Measurements from ENCODE around the gene KLK3. TPM values are rescaled to one million over a fixed set of nuclear protein-coding genes. Genes with fewer than 3 reads are reported as not detected.
"Not testable (repeated sequence)": the region's sequence is repeated elsewhere in the genome, so short reads cannot be mapped to it uniquely, and the experiment has no call there.

KLK3 gene
- total RNA-seq, 5 donors from 2014 or later (not counting 1 experiment from before 2014, with no cell fraction given), result not detected

DNA sequence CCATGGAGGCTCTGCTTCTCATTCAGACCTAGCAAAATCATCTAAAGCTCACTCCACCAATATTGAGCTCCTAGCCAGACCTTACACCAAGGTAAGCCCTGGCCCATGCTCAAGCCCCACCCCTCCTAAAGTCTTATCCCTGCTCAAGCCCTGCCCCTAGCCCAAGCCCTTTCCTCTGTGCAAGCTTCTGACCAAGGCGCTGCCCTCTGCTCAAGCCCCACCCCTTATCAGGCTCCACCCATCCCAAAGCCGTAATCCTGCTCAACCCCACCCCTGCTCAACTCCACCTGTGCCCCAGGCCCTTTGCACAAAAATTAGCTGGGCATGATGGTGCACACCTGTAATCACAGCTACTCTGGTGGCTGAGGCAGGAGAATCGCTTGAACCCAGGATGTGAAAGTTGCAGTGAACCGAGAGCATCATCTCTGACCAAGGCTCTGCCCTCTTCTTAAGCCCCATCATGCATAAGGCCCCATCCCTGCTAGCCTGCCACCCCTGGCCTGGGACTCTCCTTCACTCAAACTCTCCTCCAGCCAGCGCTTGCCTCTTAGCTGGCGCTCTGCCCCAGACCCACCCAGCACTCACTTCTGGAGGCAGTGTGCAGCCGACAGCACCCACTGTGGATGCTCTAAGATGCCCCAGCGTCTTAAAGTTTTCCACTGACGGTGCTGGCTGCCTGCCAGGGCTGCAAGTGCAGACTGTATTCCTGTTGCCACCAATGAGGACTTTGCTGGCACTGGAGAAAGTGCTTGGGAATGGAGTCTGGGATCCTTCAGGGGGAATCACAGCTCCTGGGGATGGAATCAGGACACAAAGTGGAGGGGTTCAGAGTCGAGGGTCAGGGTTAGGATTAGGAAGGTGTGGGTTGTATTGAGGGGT is 40.0 kb downstream of the KLK3 start:
- DNase-seq, result no peak
- Histone ChIP-seq H3K9me3 (no peaks in the 10 kb centered on the region), H3K27me3 (replicated peaks in 1 of 2; ENCODE audit: control insufficient read depth in 2 of 2, extremely low read depth in 1 of 2, insufficient read depth in 2 of 2, low read length in 1 of 2) (peaks cover 0 to 26% of the 10 kb centered on the region in 2 experiments), H3K4me3 (ENCODE audit: control insufficient read depth in 1 of 2, extremely low read depth in 1 of 2, low read length in 1 of 2) (no peak overlapping the region), H3K36me3 (ENCODE audit: control insufficient read depth in 2 of 2, extremely low read depth in 1 of 2, insufficient read depth in 1 of 2, low read length in 1 of 2) (no peaks in the 10 kb centered on the region), H3K27ac (ENCODE audit: low read length) (no peak overlapping the region), H3K4me1 (ENCODE audit: control insufficient read depth in 1 of 2, extremely low read depth in 1 of 2, insufficient read depth in 2 of 2, low read length in 2 of 2) (no peaks in the 10 kb centered on the region)
- no peaks in the 10 kb centered on the region for H3K4me1 Mint-ChIP-seq
- ChIA-PET CTCF (interaction anchor here in 1 of 2 donors (0.7 kb wide), 1 partner anchor 117 kb away, joined by 3 read pairs; no protein-coding TSS in a partner anchor), POLR2A (no interaction called here)
- 78% methylated on average over 6 of the region's 10 CpGs for WGBS (ENCODE audit: insufficient coverage)
- no peak overlapping the region for H3K4me3 Mint-ChIP-seq
- H3K9me3 Mint-ChIP-seq, result peaks cover 0 to 4% (median 4%) of the 10 kb centered on the region in 3 donors
- H3K36me3 Mint-ChIP-seq, result no peaks in the 10 kb centered on the region
- no peak overlapping the region for H3K27ac Mint-ChIP-seq
- peaks cover 28 to 36% of the 10 kb centered on the region in 2 donors for H3K27me3 Mint-ChIP-seq
- no peak for ATAC-seq (replicated peaks in 1 of 4)

DNA sequence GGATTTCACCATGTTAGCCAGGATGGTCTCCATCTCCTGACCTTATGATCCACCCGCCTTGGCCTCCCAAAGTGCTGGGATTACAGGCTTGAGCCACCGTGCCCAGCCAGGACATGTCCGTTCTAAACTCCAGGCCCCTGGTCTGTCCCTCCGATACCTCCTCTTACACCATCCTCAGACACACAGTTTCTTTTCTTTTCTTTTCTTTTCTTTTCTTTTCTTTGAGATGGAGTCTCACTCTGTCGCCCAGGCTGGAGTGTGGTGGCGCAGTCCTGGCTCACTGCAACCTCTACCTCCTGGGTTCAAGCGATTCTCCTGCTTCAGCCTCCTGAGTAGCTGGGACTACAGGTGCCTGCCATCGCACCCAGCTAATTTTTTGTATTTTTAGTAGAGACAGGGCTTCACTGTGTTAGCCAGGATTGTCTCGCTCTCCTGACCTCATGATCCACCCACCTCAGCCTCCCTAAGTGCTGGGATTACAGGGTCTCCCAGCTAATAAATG is 41.4 kb downstream of the KLK3 start:
- not testable (repeated sequence) for H3K36me3 ChIP-seq (ENCODE audit: control insufficient read depth in 2 of 2, extremely low read depth in 1 of 2, insufficient read depth in 1 of 2, low read length in 1 of 2); H3K9me3 Mint-ChIP-seq

DNA sequence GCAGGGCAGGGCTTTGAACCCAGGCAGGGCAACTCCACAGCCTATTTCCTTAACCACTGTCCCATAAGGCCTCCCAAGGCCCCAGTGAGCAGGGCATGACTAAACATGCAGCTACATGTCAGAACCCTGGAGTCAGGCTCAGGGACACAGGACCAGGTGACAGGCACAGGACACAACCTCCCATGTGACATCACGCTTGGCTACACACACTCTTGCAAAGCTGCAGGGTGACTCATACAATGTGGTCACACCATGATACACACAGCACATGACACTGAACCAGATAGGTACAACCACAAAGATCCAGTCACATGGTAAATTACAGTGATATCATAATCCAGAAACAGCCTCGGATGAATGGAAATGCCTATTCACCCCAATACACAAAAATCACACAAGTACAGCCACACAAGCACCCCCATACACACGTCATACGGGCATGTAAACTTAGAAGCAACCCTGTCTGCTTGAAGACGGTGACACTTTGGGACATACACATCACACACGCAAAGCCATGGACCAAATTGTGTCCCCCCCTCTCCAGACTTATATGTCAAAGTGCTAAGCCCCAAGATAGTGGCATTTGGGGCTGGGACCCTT is 42.0 kb downstream of the KLK3 start:
- no peaks in the 10 kb centered on the region for H3K4me1 ChIP-seq (ENCODE audit: control insufficient read depth in 1 of 2, extremely low read depth in 1 of 2, insufficient read depth in 2 of 2, low read length in 2 of 2)
- Mint-ChIP-seq H3K27ac (no peak overlapping the region), H3K9me3 (peaks cover 0 to 4% (median 4%) of the 10 kb centered on the region in 3 donors), H3K27me3 (peaks cover 28 to 30% of the 10 kb centered on the region in 2 donors), H3K4me1 (no peaks in the 10 kb centered on the region), H3K36me3 (no peaks in the 10 kb centered on the region), H3K4me3 (no peak overlapping the region)
- peaks cover 2 to 26% of the 10 kb centered on the region in 2 experiments for H3K27me3 ChIP-seq (replicated peaks in 1 of 2; ENCODE audit: control insufficient read depth in 2 of 2, extremely low read depth in 1 of 2, insufficient read depth in 2 of 2, low read length in 1 of 2)
- no peak for DNase-seq
- ChIA-PET CTCF (no interaction called here), POLR2A (no interaction called here)
- no peak for ATAC-seq (replicated peaks in 1 of 4)
- no peaks in the 10 kb centered on the region for H3K9me3 ChIP-seq
- WGBS (ENCODE audit: insufficient coverage), result 53% methylated on average over 3 of the region's 6 CpGs
- no peak overlapping the region for H3K4me3 ChIP-seq (ENCODE audit: control insufficient read depth in 1 of 2, extremely low read depth in 1 of 2, low read length in 1 of 2)
- no peak overlapping the region for H3K27ac ChIP-seq (ENCODE audit: low read length)
- H3K36me3 ChIP-seq (ENCODE audit: control insufficient read depth in 2 of 2, extremely low read depth in 1 of 2, insufficient read depth in 1 of 2, low read length in 1 of 2), result no peaks in the 10 kb centered on the region

More for the DNA sequence above, 41.4 kb downstream of the KLK3 start:
- H3K27ac Mint-ChIP-seq; ATAC-seq (replicated peaks in 1 of 4); H3K4me1 Mint-ChIP-seq; H3K36me3 Mint-ChIP-seq; H3K4me3 Mint-ChIP-seq; DNase-seq; CTCF ChIA-PET; POLR2A ChIA-PET; H3K9me3 ChIP-seq; H3K27ac ChIP-seq (ENCODE audit: low read length); H3K4me1 ChIP-seq (ENCODE audit: control insufficient read depth in 1 of 2, extremely low read depth in 1 of 2, insufficient read depth in 2 of 2, low read length in 2 of 2); H3K4me3 ChIP-seq (ENCODE audit: control insufficient read depth in 1 of 2, extremely low read depth in 1 of 2, low read length in 1 of 2): not testable (repeated sequence)
- H3K27me3 ChIP-seq (replicated peaks in 1 of 2; ENCODE audit: control insufficient read depth in 2 of 2, extremely low read depth in 1 of 2, insufficient read depth in 2 of 2, low read length in 1 of 2), result peaks cover 0 to 26% of the 10 kb centered on the region in 2 experiments
- WGBS (ENCODE audit: insufficient coverage), result 96% methylated on average over 4 of the region's 9 CpGs
- H3K27me3 Mint-ChIP-seq, result peaks cover 28 to 32% of the 10 kb centered on the region in 2 donors

DNA sequence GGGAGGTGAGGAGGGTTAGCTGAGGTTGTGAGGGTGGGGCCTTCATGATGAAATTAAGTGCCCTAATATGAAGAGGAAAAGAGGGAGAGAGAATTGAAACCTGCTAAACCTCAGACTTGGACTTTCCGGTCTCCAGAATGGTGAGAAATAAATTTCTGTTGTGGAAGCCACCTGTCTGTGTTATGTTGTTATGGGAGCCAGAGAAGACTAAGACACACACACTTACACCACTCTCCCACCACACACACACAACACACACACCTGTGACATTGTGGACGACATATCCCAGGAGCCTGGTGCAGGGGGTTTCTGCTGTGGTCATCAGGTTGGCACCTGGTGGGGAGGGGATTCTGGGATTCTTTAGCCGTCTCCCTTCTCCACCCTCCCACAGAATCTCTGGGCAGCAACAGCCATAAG is 42.5 kb downstream of the KLK3 start:
- CTCF ChIA-PET, result no interaction called here
- H3K36me3 ChIP-seq (ENCODE audit: control insufficient read depth in 2 of 2, extremely low read depth in 1 of 2, insufficient read depth in 1 of 2, low read length in 1 of 2), result no peaks in the 10 kb centered on the region
- DNase-seq (no peak), ATAC-seq (replicated peaks in 1 of 4) (no peak)
- peaks cover 0 to 4% (median 4%) of the 10 kb centered on the region in 3 donors for H3K9me3 Mint-ChIP-seq
- no peak overlapping the region for H3K27ac Mint-ChIP-seq
- no peak overlapping the region for H3K27ac ChIP-seq (ENCODE audit: low read length)
- peaks cover 2 to 26% of the 10 kb centered on the region in 2 experiments for H3K27me3 ChIP-seq (replicated peaks in 1 of 2; ENCODE audit: control insufficient read depth in 2 of 2, extremely low read depth in 1 of 2, insufficient read depth in 2 of 2, low read length in 1 of 2)
- H3K4me3 ChIP-seq (ENCODE audit: control insufficient read depth in 1 of 2, extremely low read depth in 1 of 2, low read length in 1 of 2), result no peak overlapping the region
- no peak overlapping the region for H3K4me3 Mint-ChIP-seq
- no peaks in the 10 kb centered on the region for H3K4me1 Mint-ChIP-seq
- no peaks in the 10 kb centered on the region for H3K4me1 ChIP-seq (ENCODE audit: control insufficient read depth in 1 of 2, extremely low read depth in 1 of 2, insufficient read depth in 2 of 2, low read length in 2 of 2)
- no peaks in the 10 kb centered on the region for H3K9me3 ChIP-seq
- peaks cover 26% of the 10 kb centered on the region in 2 donors for H3K27me3 Mint-ChIP-seq
- POLR2A ChIA-PET, result no interaction called here
- H3K36me3 Mint-ChIP-seq, result no peaks in the 10 kb centered on the region
- no CpG with 5 or more reads among the region's 3 CpGs for WGBS (ENCODE audit: insufficient coverage)

DNA sequence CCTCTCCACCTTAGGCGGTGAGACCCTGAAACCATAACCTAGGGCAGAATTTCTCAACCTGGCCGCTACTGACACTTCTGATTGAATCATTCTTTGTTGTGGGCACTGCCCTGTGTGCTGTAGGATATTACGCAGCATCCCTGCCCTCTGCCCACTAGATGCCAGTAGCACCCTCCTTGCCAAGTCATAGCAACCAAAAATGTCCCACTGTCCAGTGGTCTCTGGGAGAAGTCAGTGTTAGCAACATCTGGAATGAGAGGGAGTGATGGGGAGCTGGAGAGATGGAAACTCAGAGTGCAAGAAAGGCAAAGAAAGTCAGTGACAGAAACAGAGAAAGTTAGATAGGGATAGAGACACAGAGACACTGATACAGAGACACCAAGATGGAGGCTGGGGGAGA is 42.9 kb downstream of the KLK3 start:
- ATAC-seq (replicated peaks in 1 of 4), result no peak
- Mint-ChIP-seq H3K4me1 (no peaks in the 10 kb centered on the region), H3K4me3 (no peak overlapping the region), H3K27ac (no peak overlapping the region), H3K27me3 (peaks cover 22 to 25% of the 10 kb centered on the region in 2 donors), H3K36me3 (no peaks in the 10 kb centered on the region), H3K9me3 (peaks cover 0 to 4% (median 4%) of the 10 kb centered on the region in 3 donors)
- no peak for DNase-seq
- WGBS (ENCODE audit: insufficient coverage), result 0% methylated on average over 1 of the region's 3 CpGs
- no peak overlapping the region for H3K27ac ChIP-seq (ENCODE audit: low read length)
- H3K4me1 ChIP-seq (ENCODE audit: control insufficient read depth in 1 of 2, extremely low read depth in 1 of 2, insufficient read depth in 2 of 2, low read length in 2 of 2), result no peaks in the 10 kb centered on the region
- H3K36me3 ChIP-seq (ENCODE audit: control insufficient read depth in 2 of 2, extremely low read depth in 1 of 2, insufficient read depth in 1 of 2, low read length in 1 of 2), result no peaks in the 10 kb centered on the region
- H3K9me3 ChIP-seq, result no peaks in the 10 kb centered on the region
- H3K27me3 ChIP-seq (replicated peaks in 1 of 2; ENCODE audit: control insufficient read depth in 2 of 2, extremely low read depth in 1 of 2, insufficient read depth in 2 of 2, low read length in 1 of 2), result peaks cover 2 to 23% of the 10 kb centered on the region in 2 experiments
- ChIA-PET CTCF (no interaction called here), POLR2A (no interaction called here)
- H3K4me3 ChIP-seq (ENCODE audit: control insufficient read depth in 1 of 2, extremely low read depth in 1 of 2, low read length in 1 of 2), result no peak overlapping the region

DNA sequence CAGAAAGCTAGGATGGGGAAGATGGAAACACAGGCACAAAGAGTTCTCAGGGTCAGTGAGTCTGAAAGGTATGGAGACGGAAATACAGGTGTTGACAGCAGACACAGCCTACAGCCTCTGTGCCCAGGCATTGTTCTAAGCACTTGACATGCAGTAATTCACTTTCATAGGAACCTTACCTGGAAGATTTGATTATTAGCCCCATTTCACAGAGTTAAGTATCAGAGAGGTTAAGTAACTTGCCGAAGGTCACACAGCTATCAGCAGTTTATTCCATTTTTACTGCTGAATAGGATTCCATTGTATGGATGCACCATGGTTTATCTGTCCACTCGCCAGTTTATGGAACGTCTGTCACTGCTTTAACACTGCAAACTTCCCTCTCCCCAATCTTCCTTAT is 43.3 kb downstream of the KLK3 start:
- Mint-ChIP-seq H3K4me1 (no peaks in the 10 kb centered on the region), H3K27me3 (peaks cover 22 to 24% of the 10 kb centered on the region in 2 donors), H3K27ac (no peak overlapping the region), H3K4me3 (no peak overlapping the region), H3K9me3 (peaks cover 0 to 4% (median 4%) of the 10 kb centered on the region in 3 donors), H3K36me3 (no peaks in the 10 kb centered on the region)
- ATAC-seq (replicated peaks in 1 of 4) (no peak), DNase-seq (no peak)
- H3K27me3 ChIP-seq (replicated peaks in 1 of 2; ENCODE audit: control insufficient read depth in 2 of 2, extremely low read depth in 1 of 2, insufficient read depth in 2 of 2, low read length in 1 of 2), result peaks cover 2 to 20% of the 10 kb centered on the region in 2 experiments
- H3K4me3 ChIP-seq (ENCODE audit: control insufficient read depth in 1 of 2, extremely low read depth in 1 of 2, low read length in 1 of 2), result no peak overlapping the region
- WGBS (ENCODE audit: insufficient coverage), result 86% methylated on average over 1 of the region's 4 CpGs
- CTCF ChIA-PET, result no interaction called here
- H3K36me3 ChIP-seq (ENCODE audit: control insufficient read depth in 2 of 2, extremely low read depth in 1 of 2, insufficient read depth in 1 of 2, low read length in 1 of 2), result no peaks in the 10 kb centered on the region
- H3K9me3 ChIP-seq, result no peaks in the 10 kb centered on the region
- POLR2A ChIA-PET, result no interaction called here
- no peak overlapping the region for H3K27ac ChIP-seq (ENCODE audit: low read length)
- no peaks in the 10 kb centered on the region for H3K4me1 ChIP-seq (ENCODE audit: control insufficient read depth in 1 of 2, extremely low read depth in 1 of 2, insufficient read depth in 2 of 2, low read length in 2 of 2)

All from T-cell (primary cell).